HG03060 (cell line): ENCODE measurements around the gene CCDC71L.

Source experiments
- ATAC-seq: cut with Tn5 transposase; IDR thresholded peaks from one replicate; pipeline ENCODE4 v1.9.1; 2021; ENCODE audit warnings: low read depth, moderate number of reproducible peaks; ENCODE audit not compliant: unreplicated experiment

Gene CCDC71L

DNA sequence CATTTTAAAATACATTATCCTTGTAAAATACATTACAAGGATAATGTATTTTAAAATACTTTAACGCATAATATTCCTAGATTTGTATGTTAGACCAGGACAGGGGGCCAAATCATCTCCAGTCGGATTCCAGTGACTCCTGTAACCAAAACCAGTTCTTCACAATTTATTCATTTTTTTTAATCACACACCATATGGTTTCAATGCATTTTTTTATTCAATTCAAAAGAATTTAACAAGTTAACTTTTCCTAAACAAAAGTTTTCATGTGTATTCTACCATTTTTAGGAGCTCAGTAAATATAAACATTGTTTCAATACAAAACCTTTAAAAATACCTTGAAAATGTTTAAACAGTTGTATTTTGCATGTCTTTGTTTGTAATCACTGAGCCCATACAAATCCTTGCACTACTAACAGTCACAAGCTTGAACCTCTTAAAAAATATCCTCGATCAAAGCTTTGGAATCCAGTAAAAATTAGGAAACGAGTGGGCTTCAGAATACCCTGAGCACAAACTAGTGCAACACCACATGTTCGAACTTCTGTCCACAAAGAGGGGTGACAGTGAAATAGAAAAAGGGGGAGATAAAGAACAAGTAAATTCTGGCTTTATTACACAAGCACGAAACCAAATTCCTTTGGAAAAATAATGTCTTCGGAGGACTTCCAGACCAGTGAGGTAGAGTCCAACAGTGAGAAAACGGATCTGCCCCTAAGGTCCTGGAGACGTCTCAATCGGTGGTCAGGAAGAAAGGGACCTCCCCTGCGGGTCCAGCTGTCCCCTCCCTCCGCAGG, 1.6 kb downstream of the CCDC71L start:
- ATAC-seq = no peak

DNA sequence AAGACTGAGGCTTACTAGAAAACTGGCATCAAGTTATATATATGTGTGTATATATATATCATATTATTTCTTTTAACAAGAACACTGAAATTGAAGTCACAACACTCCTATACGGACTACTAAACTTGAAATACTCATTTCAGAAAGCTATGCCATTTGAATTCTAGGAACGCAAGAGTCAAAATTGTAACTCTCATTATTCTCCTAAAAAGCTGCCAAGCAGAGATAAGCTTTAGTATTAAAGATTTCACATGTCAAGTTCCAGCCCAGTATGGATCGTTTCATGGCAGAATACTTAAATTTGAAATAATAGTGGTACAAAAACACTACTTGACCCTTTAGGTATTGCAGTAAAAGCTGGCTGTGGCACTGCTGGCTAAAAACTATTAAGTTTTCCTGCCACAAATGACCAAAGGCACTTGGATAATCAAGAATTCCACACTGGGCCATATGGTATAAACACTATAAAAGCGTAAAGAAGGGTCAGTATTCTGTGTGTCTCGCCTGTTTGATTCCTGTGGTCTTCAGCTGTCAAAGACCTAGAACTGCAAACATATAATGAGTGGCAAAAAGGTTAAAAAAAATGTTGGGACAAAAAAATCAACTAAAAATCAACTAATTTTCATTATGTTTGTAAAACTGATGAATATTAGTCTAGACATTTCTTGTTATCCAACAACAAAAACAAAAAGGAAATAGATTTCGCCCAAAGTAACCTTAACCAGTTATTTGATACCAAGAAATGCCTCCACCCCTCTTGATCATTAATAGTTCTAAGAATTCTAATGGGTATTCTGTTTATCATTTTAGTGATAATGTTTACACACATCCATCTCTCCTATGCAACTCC, 2.4 kb downstream of the CCDC71L start:
- ATAC-seq = no peak

DNA sequence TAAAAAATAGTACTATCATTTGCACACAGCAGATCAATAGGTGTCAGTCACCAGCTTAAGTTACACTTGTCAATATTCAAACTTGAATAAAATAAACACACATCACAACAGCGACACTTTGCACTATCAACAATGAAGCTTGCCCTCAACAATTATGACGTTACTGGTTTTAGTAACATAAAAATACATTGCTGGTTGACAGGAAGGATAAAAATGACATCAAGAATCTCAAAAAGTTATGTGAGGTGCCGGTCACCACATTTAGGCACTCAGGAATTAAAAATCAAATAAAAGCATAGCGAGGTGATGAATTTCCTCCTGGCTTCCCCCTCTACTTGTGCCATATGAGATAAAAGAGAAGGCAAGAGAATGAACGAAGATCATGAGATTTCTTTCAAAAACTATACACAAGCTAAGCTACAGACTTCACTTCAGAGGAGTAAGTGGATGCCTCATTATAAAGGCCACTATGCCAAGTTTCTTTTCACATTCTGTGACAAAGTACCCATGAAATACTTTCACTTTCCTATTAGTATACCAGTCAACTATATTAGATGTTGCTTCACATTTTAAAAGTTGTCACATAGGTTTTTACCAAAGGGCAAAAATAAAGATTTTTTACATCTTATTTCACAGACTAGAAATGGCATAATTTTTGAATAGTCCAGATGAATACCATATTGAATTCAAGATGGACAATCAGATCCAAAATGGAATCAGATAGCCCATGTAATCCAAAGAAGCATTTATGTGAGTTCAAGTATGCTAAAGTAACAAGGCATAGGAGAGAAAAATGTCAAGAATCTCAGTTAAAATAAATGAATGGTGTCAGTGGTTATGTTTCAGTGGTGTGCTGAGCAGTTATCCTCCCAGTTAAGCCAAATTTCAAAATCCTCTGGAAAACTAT, 3.6 kb downstream of the CCDC71L start:
- no peak for ATAC-seq

DNA sequence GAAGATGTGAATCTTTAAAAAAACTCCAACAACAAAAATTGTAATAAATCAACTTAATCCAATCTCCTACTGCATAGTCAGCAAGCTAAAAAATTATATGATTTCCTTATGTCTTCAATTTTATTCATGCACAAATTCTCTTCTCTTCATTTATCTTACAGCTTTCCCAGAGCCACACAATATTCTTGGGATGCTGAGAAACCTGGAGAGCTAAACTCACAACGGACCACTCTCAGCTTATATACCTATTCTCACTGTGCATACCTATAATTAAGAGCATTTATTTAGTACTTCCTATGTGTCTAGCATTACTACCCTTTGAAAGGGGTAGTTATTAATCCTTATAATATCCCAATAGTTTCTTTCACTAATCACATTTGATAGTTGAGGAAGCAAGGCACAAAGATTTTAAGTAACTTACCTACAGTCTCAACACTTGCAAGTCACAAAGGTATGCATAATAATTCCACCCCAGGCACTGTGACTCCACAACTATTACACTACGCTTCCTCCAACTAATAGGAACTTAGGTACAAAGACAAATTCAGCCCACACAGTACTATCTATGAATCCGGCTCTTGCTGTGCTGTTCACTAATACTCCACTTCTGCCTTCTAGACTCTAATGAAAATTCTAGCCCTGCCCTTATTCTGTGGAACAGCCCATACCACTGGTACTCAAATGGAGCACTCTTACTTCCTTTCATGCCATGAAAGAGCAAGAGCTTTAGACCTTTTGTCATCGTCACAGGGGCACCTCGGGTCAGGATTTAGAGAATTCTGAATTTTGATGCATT, 5.1 kb downstream of the CCDC71L start:
- no peak for ATAC-seq

DNA sequence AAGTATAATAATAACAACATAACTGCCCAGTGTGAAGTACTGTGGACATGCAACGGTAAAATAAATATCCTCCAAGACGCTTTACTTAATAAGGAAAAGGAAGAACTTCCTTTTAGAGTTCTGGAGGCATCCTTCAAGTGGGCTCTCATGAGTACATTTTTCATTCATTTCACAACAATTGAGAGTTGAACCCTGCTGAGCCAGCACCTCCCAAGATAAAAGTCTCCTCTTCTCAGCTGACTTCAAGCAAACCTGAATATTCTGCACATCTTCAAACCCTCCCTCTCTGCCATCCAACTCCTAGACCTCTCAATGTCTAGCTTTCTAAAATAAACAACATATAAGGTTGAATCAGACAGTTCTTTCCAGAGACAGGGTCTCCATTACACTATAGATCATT, 7.5 kb downstream of the CCDC71L start:
- no peak for ATAC-seq

DNA sequence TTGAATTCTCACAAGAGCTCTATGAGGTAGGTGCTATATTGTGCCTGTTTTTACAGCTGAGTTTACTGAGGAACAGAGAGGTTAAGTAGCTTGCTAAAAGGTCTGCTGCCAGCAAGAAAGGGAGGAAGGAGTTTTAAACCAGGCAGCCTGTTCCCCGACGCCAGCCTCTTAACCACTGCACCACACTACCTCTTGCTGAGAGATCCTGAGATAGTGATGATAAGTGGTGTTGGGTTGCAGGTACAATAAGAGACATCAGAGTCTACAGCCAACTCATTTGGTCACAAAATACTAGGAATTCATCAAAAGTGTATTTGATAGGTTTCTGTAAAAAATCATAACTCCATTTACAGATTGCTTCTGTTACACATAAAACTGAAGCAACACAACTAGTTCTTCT, 8.0 kb downstream of the CCDC71L start:
- ATAC-seq = no peak

DNA sequence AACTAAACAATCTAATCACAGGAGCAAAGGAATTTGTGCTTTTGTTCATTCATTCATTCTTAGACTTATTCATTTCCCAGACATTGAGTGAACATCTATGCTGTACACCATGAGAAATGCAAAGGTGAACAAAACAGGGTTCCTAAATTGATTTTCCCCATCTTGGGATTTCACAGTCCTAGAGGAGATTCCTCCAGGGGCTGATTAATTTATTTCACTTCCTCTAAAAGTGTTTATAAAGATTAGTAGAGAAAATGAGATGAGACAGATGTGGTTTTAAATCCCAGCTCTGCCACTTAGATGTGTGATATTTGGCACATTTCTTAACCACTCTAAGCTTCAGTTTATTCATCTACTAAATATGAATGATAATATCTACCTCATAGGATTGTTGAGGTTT, 8.9 kb downstream of the CCDC71L start:
- no peak for ATAC-seq

DNA sequence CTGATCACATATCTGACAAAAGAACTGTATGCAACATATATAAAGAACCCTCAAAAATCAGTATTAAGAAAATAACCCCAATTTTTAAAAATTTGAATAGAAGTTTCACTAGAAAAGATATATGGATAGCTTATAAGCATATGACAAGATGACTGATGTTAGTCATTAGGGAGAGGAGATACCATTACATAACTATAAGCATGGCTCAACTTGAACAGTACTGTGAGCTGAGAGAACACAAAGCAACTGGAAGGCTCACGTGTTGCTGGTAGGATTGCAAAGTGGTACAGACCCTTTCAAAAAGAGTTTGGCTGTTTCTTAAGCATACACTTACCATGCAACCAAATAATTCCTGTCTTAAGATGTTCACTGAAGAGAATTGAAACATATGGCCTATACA, 14.7 kb downstream of the CCDC71L start:
- ATAC-seq = no peak

DNA sequence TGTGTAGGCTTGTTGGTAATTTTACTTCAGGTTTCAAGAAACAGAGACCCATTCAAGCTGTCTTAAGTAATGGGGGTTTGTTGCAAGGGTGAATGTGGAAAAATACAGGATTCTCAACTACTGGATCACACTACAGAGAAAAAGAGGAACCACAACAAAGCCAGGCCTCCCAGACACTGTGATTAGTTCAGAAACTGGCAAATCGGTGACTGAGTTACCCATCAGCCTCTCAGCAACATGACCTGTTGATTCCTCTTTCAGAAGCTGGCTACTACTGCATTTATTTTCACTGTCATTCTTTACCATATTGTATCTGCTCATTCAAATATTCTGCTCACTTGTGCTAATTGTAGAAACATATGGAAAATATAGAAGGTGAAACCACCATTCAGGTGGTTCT, 16.0 kb downstream of the CCDC71L start:
- no peak for ATAC-seq

DNA sequence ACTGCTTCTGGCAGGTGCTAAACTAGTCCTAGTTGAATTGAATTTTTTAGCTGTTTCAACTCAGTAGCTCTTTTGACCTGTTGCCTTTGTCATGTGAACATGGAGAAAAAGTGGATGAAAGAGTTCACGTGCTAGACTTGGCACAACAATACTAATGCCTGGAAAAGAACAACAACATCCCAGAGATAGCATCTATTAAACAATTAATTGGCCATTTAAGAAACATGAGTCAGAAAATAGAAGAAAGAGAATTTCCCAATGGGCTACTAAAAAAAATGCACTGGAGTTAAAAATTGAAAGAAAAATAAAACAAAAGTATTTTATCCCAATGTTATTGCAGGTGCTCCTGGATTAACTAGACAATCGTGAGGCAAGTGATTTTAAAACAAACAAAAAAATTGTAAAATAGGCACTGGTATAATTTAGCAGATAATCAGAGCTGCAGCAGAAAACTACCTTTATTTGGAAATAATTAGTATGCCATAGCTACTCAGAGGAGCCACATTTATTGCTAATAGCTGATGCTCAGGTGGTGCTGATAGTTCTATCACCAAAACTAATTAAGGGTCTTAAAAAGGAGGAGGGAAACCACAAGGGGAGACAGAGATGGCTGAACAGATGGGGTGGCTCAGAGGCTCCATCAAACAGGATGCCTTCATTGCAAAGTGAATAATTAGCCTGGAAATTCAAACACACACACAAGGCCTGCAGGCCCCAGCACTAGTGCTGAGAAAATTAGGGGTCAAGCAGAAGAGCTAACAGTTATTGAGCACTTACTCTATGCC, 17.6 kb downstream of the CCDC71L start:
- no peak for ATAC-seq

DNA sequence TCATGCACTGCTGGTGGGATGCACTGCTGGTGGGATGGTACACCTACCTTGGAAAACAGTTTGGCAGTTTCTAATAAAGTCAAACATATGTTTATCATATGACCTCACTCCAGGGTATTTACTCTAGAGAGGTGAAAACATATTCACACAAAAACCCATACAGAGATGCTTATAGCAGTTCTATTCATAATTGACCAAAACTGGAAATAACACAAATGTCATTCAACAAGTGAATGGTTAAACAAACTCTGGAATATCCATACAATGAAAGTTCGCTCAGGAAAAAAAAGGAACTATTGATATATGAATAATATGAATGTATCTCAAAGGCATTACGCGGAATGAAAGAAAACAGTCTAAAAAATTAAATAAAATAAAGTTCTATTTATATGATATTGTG, 19.5 kb downstream of the CCDC71L start:
- ATAC-seq = no peak

DNA sequence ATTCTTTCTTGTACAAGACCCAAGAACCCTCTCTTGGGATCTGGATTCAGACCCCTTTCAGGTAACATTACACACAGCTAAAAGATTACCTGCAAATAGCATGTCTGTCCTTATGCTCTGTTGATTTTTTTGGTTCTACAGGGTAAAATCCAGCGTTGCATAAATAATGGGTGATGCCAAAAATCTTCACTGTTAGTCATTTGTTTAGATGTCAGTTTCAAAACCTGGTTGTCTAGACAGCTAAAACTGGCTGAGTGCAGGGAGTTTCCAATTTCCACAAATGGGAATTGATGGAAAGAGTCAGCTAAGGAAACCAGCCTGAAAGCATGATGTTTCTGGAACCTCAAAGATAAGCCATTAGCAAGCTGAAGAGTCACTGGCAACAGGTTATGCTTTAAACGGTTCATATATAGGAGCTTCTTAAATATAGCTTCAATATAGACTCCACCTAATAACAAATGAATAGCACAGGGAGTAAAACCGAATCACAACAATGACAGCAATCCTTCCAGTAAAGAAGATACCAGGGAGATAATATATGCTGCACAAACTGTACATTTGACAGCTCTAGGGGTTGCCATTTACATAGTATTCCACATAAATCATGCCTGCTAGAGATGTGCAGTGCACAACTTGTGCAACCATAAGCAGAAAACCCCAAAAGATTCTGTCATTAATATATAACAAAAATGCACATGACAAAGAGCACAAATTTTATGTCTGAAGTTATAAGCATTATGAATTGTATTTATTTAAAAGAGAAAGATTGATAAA, 20.4 kb downstream of the CCDC71L start:
- no peak for ATAC-seq

DNA sequence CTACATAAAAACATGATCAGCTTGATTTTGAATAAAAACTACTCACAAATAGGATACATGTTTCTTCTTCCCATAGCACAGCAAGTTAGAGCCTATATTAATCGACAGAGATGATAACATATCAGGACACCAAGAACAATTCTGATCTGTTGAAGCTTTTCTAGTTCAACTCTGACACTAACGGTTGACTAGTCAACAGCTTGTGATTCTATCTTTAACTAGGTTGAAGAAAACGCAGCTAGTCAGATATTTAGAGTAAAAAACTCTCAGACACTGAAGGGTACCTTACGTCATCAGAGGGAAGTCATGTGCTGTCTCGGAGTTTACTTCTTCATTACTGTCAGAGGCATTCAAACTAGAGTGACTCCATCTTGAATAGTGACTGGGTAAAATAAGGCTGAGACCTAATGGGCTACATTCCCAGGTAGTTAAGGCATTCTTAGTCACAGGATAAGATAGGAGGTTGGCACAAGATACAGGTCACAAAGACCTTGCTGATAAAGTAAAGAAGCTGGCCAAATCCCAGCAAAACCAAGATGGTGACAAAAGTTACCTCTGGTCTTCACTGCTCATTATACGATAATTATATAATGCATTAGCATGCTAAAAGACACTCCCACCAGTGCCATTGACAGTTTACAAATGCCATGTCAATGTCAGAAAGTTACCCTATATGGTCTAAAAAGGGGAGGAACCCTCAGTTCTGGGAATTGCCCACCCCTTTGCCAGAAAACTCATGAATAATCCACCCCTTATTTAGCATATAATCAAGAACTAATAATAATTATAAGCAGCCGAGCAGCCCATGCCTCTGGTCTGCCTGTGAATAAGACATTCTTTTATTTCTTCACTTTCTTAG, 21.3 kb downstream of the CCDC71L start:
- ATAC-seq = no peak

DNA sequence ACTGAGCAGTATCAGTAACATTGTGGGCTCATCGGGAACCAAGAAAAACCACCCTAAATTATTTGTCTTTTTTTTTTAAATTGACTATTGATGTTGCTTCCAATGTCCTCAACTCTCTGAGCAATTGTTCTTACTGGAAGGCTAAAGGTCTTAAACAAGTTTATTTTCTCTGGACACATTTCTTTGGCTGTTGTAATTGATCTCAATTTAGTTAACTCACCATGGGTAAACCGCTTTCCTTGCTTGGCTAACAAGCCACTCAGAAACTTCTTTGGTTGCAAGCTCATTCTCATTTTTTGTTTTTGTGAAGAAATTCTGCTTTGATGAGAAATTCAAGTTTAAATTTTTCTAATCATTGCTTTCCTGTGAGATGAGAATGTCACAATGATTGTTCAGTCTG, 25.5 kb downstream of the CCDC71L start:
- ATAC-seq = no peak

DNA sequence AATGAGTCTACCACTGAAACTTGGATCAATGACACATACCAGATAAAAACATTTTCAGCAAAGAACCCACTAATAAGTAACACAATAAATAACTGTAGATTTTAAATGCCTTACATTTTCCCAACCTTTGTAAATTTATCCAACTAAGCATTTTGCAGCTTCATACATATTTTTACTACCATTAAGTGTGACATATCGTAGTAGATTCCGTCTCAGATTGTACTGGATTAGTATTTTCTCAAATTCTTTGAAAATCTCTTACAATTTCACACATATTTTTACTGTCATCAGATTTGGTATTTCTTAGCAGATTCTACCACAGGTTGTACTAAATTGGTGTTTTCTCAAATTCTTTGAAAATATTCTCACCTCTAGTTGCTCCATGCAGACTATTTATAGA, 26.0 kb downstream of the CCDC71L start:
- no peak for ATAC-seq

DNA sequence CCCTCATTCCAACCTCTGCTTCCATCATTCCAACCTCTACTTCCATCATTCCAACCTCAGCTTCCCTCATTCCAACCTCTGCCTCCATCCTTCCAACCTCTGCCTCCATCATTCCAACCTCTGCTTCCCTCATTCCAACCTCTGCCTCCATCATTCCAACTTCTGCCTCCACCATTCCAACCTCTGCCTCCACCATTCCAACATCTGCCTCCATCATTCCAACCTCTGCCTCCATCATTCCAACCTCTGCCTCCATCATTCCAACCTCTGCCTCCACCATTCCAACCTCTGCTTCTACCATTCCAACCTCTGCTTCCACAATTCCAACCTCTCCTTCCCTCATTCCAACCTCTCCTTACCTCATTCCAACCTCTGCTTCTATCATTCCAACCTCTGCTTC, 30.3 kb downstream of the CCDC71L start:
- no peak for ATAC-seq

DNA sequence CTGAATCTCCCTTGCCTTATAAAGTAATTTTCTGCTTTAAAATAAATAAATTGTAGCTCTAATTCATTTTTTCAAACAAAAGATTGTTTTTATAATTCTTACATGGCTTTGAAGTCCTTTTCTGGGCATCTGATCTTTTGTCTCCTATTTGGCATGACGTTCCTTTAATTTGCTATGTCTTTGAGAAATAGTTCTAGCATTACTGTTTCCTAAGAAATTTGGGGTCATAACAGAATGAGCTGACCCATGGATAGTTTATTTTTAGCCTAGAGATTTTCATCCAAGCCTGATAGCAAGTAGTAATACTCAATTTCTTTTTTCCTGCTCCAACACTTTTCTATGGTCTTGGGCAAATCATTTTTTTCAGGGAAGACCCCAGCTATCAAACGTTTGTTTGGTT, 31.4 kb downstream of the CCDC71L start:
- ATAC-seq = no peak
